GM21515 (cell line): ENCODE results near the gene SLC1A4.
A peak's percentile ranks its signal among the peaks of the same experiment; 100 is the strongest.
"Not testable (repeated sequence)": the region's sequence is repeated elsewhere in the genome, so short reads cannot be mapped to it uniquely, and the experiment has no call there.

Source experiments
- ATAC-seq: cut with Tn5 transposase; IDR thresholded peaks from one replicate; pipeline ENCODE4 v1.9.1; 2021; ENCODE audit not compliant: unreplicated experiment

SLC1A4 gene

GRCh38 chr2:65025453-65026123 is 36.4 kb downstream of the SLC1A4 start:
- ATAC-seq, result no peak

GRCh38 chr2:65026154-65026553 is 37.0 kb downstream of the SLC1A4 start:
- no peak for ATAC-seq

GRCh38 chr2:65026704-65027464 is 37.7 kb downstream of the SLC1A4 start:
- no peak for ATAC-seq

GRCh38 chr2:65027616-65028244 is 38.5 kb downstream of the SLC1A4 start:
- no peak for ATAC-seq

- no peak for ATAC-seq
These were observed 41.5 kb downstream of the SLC1A4 start for GRCh38 chr2:65030476-65031332.

- peak; percentile 41 for ATAC-seq
These were observed 42.3 kb downstream of the SLC1A4 start for GRCh38 chr2:65031341-65032018.

GRCh38 chr2:65032019-65032975 is 43.1 kb downstream of the SLC1A4 start:
- ATAC-seq, result no peak

GRCh38 chr2:65033178-65033577 is 44.0 kb downstream of the SLC1A4 start:
- ATAC-seq, result no peak

- not testable (repeated sequence) for ATAC-seq
These were observed 44.5 kb downstream of the SLC1A4 start for GRCh38 chr2:65033667-65034066.

GRCh38 chr2:65035351-65035943 is 46.2 kb downstream of the SLC1A4 start:
- ATAC-seq, result no peak

GRCh38 chr2:65037178-65037577 is 48.0 kb downstream of the SLC1A4 start:
- ATAC-seq, result no peak

GRCh38 chr2:65039640-65040039 is 50.4 kb downstream of the SLC1A4 start:
- no peak for ATAC-seq

- ATAC-seq, result peak; percentile 81
These were observed 51.4 kb downstream of the SLC1A4 start for GRCh38 chr2:65040400-65041261.

GRCh38 chr2:65043001-65043400 is 53.8 kb downstream of the SLC1A4 start:
- ATAC-seq, result no peak

- ATAC-seq, result no peak
These were observed 55.0 kb downstream of the SLC1A4 start for GRCh38 chr2:65044097-65044735.

- no peak for ATAC-seq
These were observed 56.5 kb downstream of the SLC1A4 start for GRCh38 chr2:65045651-65046050.

GRCh38 chr2:65046633-65047407 is 57.6 kb downstream of the SLC1A4 start:
- ATAC-seq, result no peak
